Activated CD4-positive, alpha-beta memory T cell treated with anti-CD3 and anti-CD28 coated beads, Interleukin-2, amount 10 ng/mL, durations not matched to agents 7 days and 5 days (primary cell): ENCODE data around the gene XPC. TPM values are rescaled to one million over a fixed set of nuclear protein-coding genes. Genes with fewer than 3 reads are reported as not detected.

ENCODE experiments used
- CTCF ChIA-PET: fragments of 350-600 bp; sonication (Branson Sonifier 250); formaldehyde crosslinking; loops from one replicate; lab custom pipeline; 2021; ENCODE audit warnings: antibody characterized with exemption, inconsistent platforms; lab: Charles Lee
- POLR2A ChIA-PET: fragments of 350-600 bp; sonication (Branson Sonifier 250); formaldehyde crosslinking; loops from one replicate; lab custom pipeline; 2021; ENCODE audit warnings: antibody characterized with exemption; lab: Charles Lee
- DNase-seq: peaks from one replicate; pipeline ENCODE4 v3.0.0-alpha.2; 2020
- H3K27ac Mint-ChIP-seq: one replicate; pipeline ENCODE4 v1.8.0; 2021; ENCODE audit warnings: mild to moderate bottlenecking, mixed read lengths
- H3K27me3 Mint-ChIP-seq: one replicate; pipeline ENCODE4 v1.8.0; 2021; ENCODE audit warnings: mixed read lengths
- H3K36me3 Mint-ChIP-seq: one replicate; pipeline ENCODE4 v1.8.0; 2021; ENCODE audit warnings: low read depth, mixed read lengths
- H3K4me1 Mint-ChIP-seq: one replicate; pipeline ENCODE4 v1.8.0; 2021; ENCODE audit warnings: mixed read lengths
- H3K4me3 Mint-ChIP-seq: one replicate; pipeline ENCODE4 v1.8.0; 2021; ENCODE audit warnings: mild to moderate bottlenecking, mixed read lengths
- H3K9me3 Mint-ChIP-seq: one replicate; pipeline ENCODE4 v1.8.0; 2021; ENCODE audit warnings: mixed read lengths
- total RNA-seq, 2 experiments: library from RNA; stranded (reverse); gene quantifications; one replicate each; pipeline ENCODE4 v1.2.3, GENCODE V29; 2021

The XPC gene
- total RNA-seq, 2 experiments from 2014 or later: 34.2 to 34.8 TPM

GRCh38 chr3:14158370-14158769 is 20.0 kb downstream of the XPC start:
- POLR2A ChIA-PET: interaction anchor here (1.3 kb wide), 1 partner anchor 10 kb away, joined by 3 read pairs; no protein-coding TSS in a partner anchor
- CTCF ChIA-PET: no interaction called here
- Mint-ChIP-seq H3K9me3 (peaks cover 20% of the 10 kb centered on the region), H3K4me1 (no peaks in the 10 kb centered on the region), H3K36me3 (peaks cover 76% of the 10 kb centered on the region), H3K27me3 (no peaks in the 10 kb centered on the region), H3K27ac (no peak overlapping the region), H3K4me3 (no peak overlapping the region)
- no peak for DNase-seq

GRCh38 chr3:14157951-14158350 is 20.4 kb downstream of the XPC start:
- Mint-ChIP-seq H3K27ac (no peak overlapping the region), H3K9me3 (peaks cover 20% of the 10 kb centered on the region), H3K36me3 (peaks cover 74% of the 10 kb centered on the region), H3K27me3 (no peaks in the 10 kb centered on the region), H3K4me1 (no peaks in the 10 kb centered on the region), H3K4me3 (no peak overlapping the region)
- ChIA-PET CTCF (no interaction called here), POLR2A (interaction anchor here (2.1 kb wide), 1 partner anchor 20 kb away, joined by 9 read pairs; the partner anchor contains the start of genes LSM3 and XPC)
- no peak for DNase-seq

- POLR2A ChIA-PET: interaction anchor here (2.1 kb wide), 1 partner anchor 21 kb away, joined by 9 read pairs; the partner anchor contains the start of genes LSM3 and XPC
- H3K9me3 Mint-ChIP-seq: peaks cover 12% of the 10 kb centered on the region
- no peak for DNase-seq
- no peak overlapping the region for H3K27ac Mint-ChIP-seq
- H3K4me1 Mint-ChIP-seq: no peaks in the 10 kb centered on the region
- no peaks in the 10 kb centered on the region for H3K27me3 Mint-ChIP-seq
- CTCF ChIA-PET: interaction anchor here (1.1 kb wide), 1 partner anchor 19 kb away, joined by 3 read pairs; no protein-coding TSS in a partner anchor
- H3K36me3 Mint-ChIP-seq: peaks cover 70% of the 10 kb centered on the region
- no peak overlapping the region for H3K4me3 Mint-ChIP-seq
These were observed 21.4 kb downstream of the XPC start for GRCh38 chr3:14156843-14157561.

- Mint-ChIP-seq H3K27ac (no peak overlapping the region), H3K9me3 (peaks cover 6% of the 10 kb centered on the region), H3K4me1 (no peaks in the 10 kb centered on the region), H3K27me3 (no peaks in the 10 kb centered on the region), H3K4me3 (no peak overlapping the region), H3K36me3 (peaks cover 62% of the 10 kb centered on the region)
- DNase-seq: no peak
- CTCF ChIA-PET: no interaction called here
- POLR2A ChIA-PET: interaction anchor here (2.1 kb wide), 1 partner anchor 22 kb away, joined by 9 read pairs; the partner anchor contains the start of genes LSM3 and XPC
These were observed 22.2 kb downstream of the XPC start for GRCh38 chr3:14156201-14156600.

GRCh38 chr3:14154895-14155440 is 23.4 kb downstream of the XPC start:
- no peak overlapping the region for H3K4me3 Mint-ChIP-seq
- DNase-seq: no peak
- H3K27me3 Mint-ChIP-seq: no peaks in the 10 kb centered on the region
- no peaks in the 10 kb centered on the region for H3K4me1 Mint-ChIP-seq
- H3K36me3 Mint-ChIP-seq: peaks cover 54% of the 10 kb centered on the region
- H3K27ac Mint-ChIP-seq: no peak overlapping the region
- ChIA-PET CTCF (no interaction called here), POLR2A (no interaction called here)
- H3K9me3 Mint-ChIP-seq: no peaks in the 10 kb centered on the region

GRCh38 chr3:14154276-14154675 is 24.1 kb downstream of the XPC start:
- ChIA-PET POLR2A (interaction anchor here (1.1 to 2.0 kb wide), 2 partner anchors 24 to 30 kb away, joined by 4 to 11 read pairs; partner anchors contain the start of genes CHCHD4, LSM3, TMEM43 and XPC), CTCF (no interaction called here)
- H3K4me1 Mint-ChIP-seq: no peaks in the 10 kb centered on the region
- no peak for DNase-seq
- no peaks in the 10 kb centered on the region for H3K27me3 Mint-ChIP-seq
- no peak overlapping the region for H3K4me3 Mint-ChIP-seq
- H3K36me3 Mint-ChIP-seq: peaks cover 50% of the 10 kb centered on the region
- no peak overlapping the region for H3K27ac Mint-ChIP-seq
- no peaks in the 10 kb centered on the region for H3K9me3 Mint-ChIP-seq

GRCh38 chr3:14153663-14154062 is 24.7 kb downstream of the XPC start:
- DNase-seq: no peak
- Mint-ChIP-seq H3K36me3 (peaks cover 44% of the 10 kb centered on the region), H3K27ac (no peak overlapping the region), H3K9me3 (no peaks in the 10 kb centered on the region), H3K4me3 (no peak overlapping the region), H3K4me1 (no peaks in the 10 kb centered on the region), H3K27me3 (no peaks in the 10 kb centered on the region)
- POLR2A ChIA-PET: interaction anchor here (1.1 to 2.0 kb wide), 2 partner anchors 25 to 30 kb away, joined by 4 to 11 read pairs; partner anchors contain the start of genes CHCHD4, LSM3, TMEM43 and XPC
- CTCF ChIA-PET: interaction anchor here (1.9 kb wide), 1 partner anchor 50 kb away, joined by 12 read pairs; no protein-coding TSS in a partner anchor

GRCh38 chr3:14152963-14153355 is 25.4 kb downstream of the XPC start:
- no peaks in the 10 kb centered on the region for H3K27me3 Mint-ChIP-seq
- ChIA-PET POLR2A (interaction anchor here (0.7 to 2.0 kb wide), 3 partner anchors 8 to 26 kb away, joined by 3 to 11 read pairs (median 5); partner anchors contain the start of genes LSM3 and XPC), CTCF (interaction anchor here (0.6 to 1.9 kb wide), 4 partner anchors 8 to 51 kb away, joined by 3 to 12 read pairs (median 4); partner anchors contain the start of genes LSM3 and XPC)
- H3K4me1 Mint-ChIP-seq: no peaks in the 10 kb centered on the region
- H3K27ac Mint-ChIP-seq: no peak overlapping the region
- H3K9me3 Mint-ChIP-seq: no peaks in the 10 kb centered on the region
- H3K4me3 Mint-ChIP-seq: no peak overlapping the region
- peaks cover 38% of the 10 kb centered on the region for H3K36me3 Mint-ChIP-seq
- no peak for DNase-seq

GRCh38 chr3:14152233-14152962 is 26.0 kb downstream of the XPC start:
- ChIA-PET POLR2A (interaction anchor here (0.7 to 2.0 kb wide), 3 partner anchors 8 to 26 kb away, joined by 3 to 11 read pairs (median 5); partner anchors contain the start of genes LSM3 and XPC), CTCF (interaction anchor here (0.6 to 1.9 kb wide), 4 partner anchors 8 to 51 kb away, joined by 3 to 12 read pairs (median 4); partner anchors contain the start of genes LSM3 and XPC)
- H3K36me3 Mint-ChIP-seq: peaks cover 39% of the 10 kb centered on the region
- H3K4me3 Mint-ChIP-seq: no peak overlapping the region
- no peaks in the 10 kb centered on the region for H3K27me3 Mint-ChIP-seq
- H3K9me3 Mint-ChIP-seq: no peaks in the 10 kb centered on the region
- no peak for DNase-seq
- no peak overlapping the region for H3K27ac Mint-ChIP-seq
- no peaks in the 10 kb centered on the region for H3K4me1 Mint-ChIP-seq

- no peak for DNase-seq
- H3K27ac Mint-ChIP-seq: no peak overlapping the region
- H3K9me3 Mint-ChIP-seq: no peaks in the 10 kb centered on the region
- CTCF ChIA-PET: interaction anchor here (1.9 kb wide), 1 partner anchor 52 kb away, joined by 12 read pairs; no protein-coding TSS in a partner anchor
- H3K4me3 Mint-ChIP-seq: no peak overlapping the region
- H3K27me3 Mint-ChIP-seq: no peaks in the 10 kb centered on the region
- POLR2A ChIA-PET: no interaction called here
- H3K4me1 Mint-ChIP-seq: no peaks in the 10 kb centered on the region
- H3K36me3 Mint-ChIP-seq: peaks cover 45% of the 10 kb centered on the region
These were observed 26.8 kb downstream of the XPC start for GRCh38 chr3:14151471-14152083.

GRCh38 chr3:14150491-14151230 is 27.7 kb downstream of the XPC start:
- no peak overlapping the region for H3K4me3 Mint-ChIP-seq
- CTCF ChIA-PET: interaction anchor here (0.6 to 1.8 kb wide), 2 partner anchors 26 to 118 kb away, joined by 4 to 10 read pairs; partner anchors contain the start of genes CHCHD4 and TMEM43
- H3K9me3 Mint-ChIP-seq: no peaks in the 10 kb centered on the region
- H3K27ac Mint-ChIP-seq: no peak overlapping the region
- H3K36me3 Mint-ChIP-seq: peaks cover 44% of the 10 kb centered on the region
- POLR2A ChIA-PET: interaction anchor here (1.0 kb wide), 1 partner anchor 28 kb away, joined by 4 read pairs; the partner anchor contains the start of genes LSM3 and XPC
- no peaks in the 10 kb centered on the region for H3K27me3 Mint-ChIP-seq
- peaks cover 3% of the 10 kb centered on the region for H3K4me1 Mint-ChIP-seq
- no peak for DNase-seq
